ENCODE data around the gene CALN1. TPM values are rescaled to one million over a fixed set of nuclear protein-coding genes. Genes with fewer than 3 reads are reported as not detected.

The CALN1 gene
- total RNA-seq, 1 donor from 2014 or later: not detected

- TF ChIP-seq EZH2 (IDR thresholded peaks at IDR 0.05; ENCODE audit: insufficient read depth, low read length): no peak
- TF ChIP-seq, protein P1, sequence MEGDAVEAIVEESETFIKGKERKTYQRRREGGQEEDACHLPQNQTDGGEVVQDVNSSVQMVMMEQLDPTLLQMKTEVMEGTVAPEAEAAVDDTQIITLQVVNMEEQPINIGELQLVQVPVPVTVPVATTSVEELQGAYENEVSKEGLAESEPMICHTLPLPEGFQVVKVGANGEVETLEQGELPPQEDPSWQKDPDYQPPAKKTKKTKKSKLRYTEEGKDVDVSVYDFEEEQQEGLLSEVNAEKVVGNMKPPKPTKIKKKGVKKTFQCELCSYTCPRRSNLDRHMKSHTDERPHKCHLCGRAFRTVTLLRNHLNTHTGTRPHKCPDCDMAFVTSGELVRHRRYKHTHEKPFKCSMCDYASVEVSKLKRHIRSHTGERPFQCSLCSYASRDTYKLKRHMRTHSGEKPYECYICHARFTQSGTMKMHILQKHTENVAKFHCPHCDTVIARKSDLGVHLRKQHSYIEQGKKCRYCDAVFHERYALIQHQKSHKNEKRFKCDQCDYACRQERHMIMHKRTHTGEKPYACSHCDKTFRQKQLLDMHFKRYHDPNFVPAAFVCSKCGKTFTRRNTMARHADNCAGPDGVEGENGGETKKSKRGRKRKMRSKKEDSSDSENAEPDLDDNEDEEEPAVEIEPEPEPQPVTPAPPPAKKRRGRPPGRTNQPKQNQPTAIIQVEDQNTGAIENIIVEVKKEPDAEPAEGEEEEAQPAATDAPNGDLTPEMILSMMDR (IDR thresholded peaks at IDR 0.05; ENCODE audit: insufficient read depth, low read depth, low read length): no peak
- FAIRE-seq: no peak
- H3K4me3 ChIP-seq (ENCODE audit: insufficient read depth, low read depth, low read length): no peak overlapping the region
- no peak overlapping the region for H2AFZ ChIP-seq (ENCODE audit: low read depth, low read length)
- Mint-ChIP-seq H3K4me3 (ENCODE audit: unreplicated experiment) (no peak overlapping the region), H3K9me3 (ENCODE audit: unreplicated experiment) (no peaks in the 10 kb centered on the region), H3K4me1 (ENCODE audit: low read depth, unreplicated experiment) (peaks cover 15% of the 10 kb centered on the region), H3K27me3 (ENCODE audit: low read depth, unreplicated experiment) (no peaks in the 10 kb centered on the region), H3K27ac (ENCODE audit: unreplicated experiment) (no peak overlapping the region), H3K36me3 (ENCODE audit: low read depth, unreplicated experiment) (no peaks in the 10 kb centered on the region)
- H3K9ac ChIP-seq (ENCODE audit: low read length): no peak overlapping the region
- peaks cover 5% of the 10 kb centered on the region for H3K4me1 ChIP-seq (ENCODE audit: insufficient read depth, low read length)
- H3K4me2 ChIP-seq (ENCODE audit: low read length): peak overlapping the region; percentile 12
- H3K36me3 ChIP-seq (ENCODE audit: insufficient read depth, low read length): no peaks in the 10 kb centered on the region
- DNase-seq (ENCODE audit: low read depth): peak; percentile 84
- H4K20me1 ChIP-seq (ENCODE audit: insufficient read depth, low read length): no peaks in the 10 kb centered on the region
- no peaks in the 10 kb centered on the region for H3K9me3 ChIP-seq (ENCODE audit: insufficient read depth, low read depth, low read length)
- H3K27me3 ChIP-seq (ENCODE audit: insufficient read depth, low read length): no peaks in the 10 kb centered on the region
- H3K27ac ChIP-seq (ENCODE audit: low read depth, low read length): peak overlapping the region; percentile 28
- H3K79me2 ChIP-seq (ENCODE audit: insufficient read depth, low read length): no peaks in the 10 kb centered on the region
These were observed 636.5 kb downstream of the CALN1 start for GRCh38 chr7:71775648-71776047.

DNA sequence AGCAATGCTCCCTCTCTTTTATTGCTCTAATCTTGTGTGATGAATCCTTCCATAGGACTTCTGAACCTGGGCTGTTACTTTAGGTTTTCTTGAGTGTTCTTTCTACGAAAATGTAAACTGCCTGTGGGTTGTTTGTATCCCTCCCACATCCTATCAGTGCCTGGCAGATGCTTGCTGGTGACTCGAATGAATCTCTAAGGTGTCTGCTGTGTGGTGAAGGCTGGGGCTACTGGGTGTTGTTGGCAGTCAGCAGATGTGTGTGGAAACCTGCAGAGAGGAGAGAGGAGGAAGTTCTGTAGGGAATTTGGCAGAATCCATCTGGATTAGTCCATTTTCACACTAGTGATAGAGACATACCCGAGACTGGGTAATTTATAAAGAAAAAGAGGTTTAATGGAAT, 639.4 kb downstream of the CALN1 start:
- Histone ChIP-seq H3K4me2 (ENCODE audit: low read length) (no peak overlapping the region), H3K4me3 (ENCODE audit: insufficient read depth, low read depth, low read length) (no peak overlapping the region), H3K27me3 (ENCODE audit: insufficient read depth, low read length) (no peaks in the 10 kb centered on the region), H3K27ac (ENCODE audit: low read depth, low read length) (no peak overlapping the region), H3K9me3 (ENCODE audit: insufficient read depth, low read depth, low read length) (no peaks in the 10 kb centered on the region), H3K9ac (ENCODE audit: low read length) (no peak overlapping the region), H3K79me2 (ENCODE audit: insufficient read depth, low read length) (no peaks in the 10 kb centered on the region), H3K36me3 (ENCODE audit: insufficient read depth, low read length) (no peaks in the 10 kb centered on the region), H4K20me1 (ENCODE audit: insufficient read depth, low read length) (no peaks in the 10 kb centered on the region), H3K4me1 (ENCODE audit: insufficient read depth, low read length) (peaks cover 10% of the 10 kb centered on the region), H2AFZ (ENCODE audit: low read depth, low read length) (no peak overlapping the region)
- Mint-ChIP-seq H3K4me1 (ENCODE audit: low read depth, unreplicated experiment) (peaks cover 16% of the 10 kb centered on the region), H3K36me3 (ENCODE audit: low read depth, unreplicated experiment) (no peaks in the 10 kb centered on the region), H3K4me3 (ENCODE audit: unreplicated experiment) (no peak overlapping the region), H3K9me3 (ENCODE audit: unreplicated experiment) (peaks cover 2% of the 10 kb centered on the region), H3K27me3 (ENCODE audit: low read depth, unreplicated experiment) (no peaks in the 10 kb centered on the region), H3K27ac (ENCODE audit: unreplicated experiment) (no peak overlapping the region)
- TF ChIP-seq EZH2 (IDR thresholded peaks at IDR 0.05; ENCODE audit: insufficient read depth, low read length): no peak
- TF ChIP-seq, protein P1 (IDR thresholded peaks at IDR 0.05; ENCODE audit: insufficient read depth, low read depth, low read length): no peak
- DNase-seq (ENCODE audit: low read depth) (no peak), FAIRE-seq (no peak)

GRCh38 chr7:71770269-71770907, 641.8 kb downstream of the CALN1 start:
- no peaks in the 10 kb centered on the region for H3K27me3 ChIP-seq (ENCODE audit: insufficient read depth, low read length)
- DNase-seq (ENCODE audit: low read depth) (peak; percentile 48), FAIRE-seq (no peak)
- peaks cover 9% of the 10 kb centered on the region for H3K4me1 ChIP-seq (ENCODE audit: insufficient read depth, low read length)
- no peaks in the 10 kb centered on the region for H3K36me3 ChIP-seq (ENCODE audit: insufficient read depth, low read length)
- Mint-ChIP-seq H3K4me1 (ENCODE audit: low read depth, unreplicated experiment) (peaks cover 14% of the 10 kb centered on the region), H3K27ac (ENCODE audit: unreplicated experiment) (peak overlapping the region; percentile 6), H3K27me3 (ENCODE audit: low read depth, unreplicated experiment) (no peaks in the 10 kb centered on the region), H3K4me3 (ENCODE audit: unreplicated experiment) (no peak overlapping the region), H3K9me3 (ENCODE audit: unreplicated experiment) (peaks cover 2% of the 10 kb centered on the region), H3K36me3 (ENCODE audit: low read depth, unreplicated experiment) (no peaks in the 10 kb centered on the region)
- TF ChIP-seq EZH2 (IDR thresholded peaks at IDR 0.05; ENCODE audit: insufficient read depth, low read length): no peak
- TF ChIP-seq, protein P1 (IDR thresholded peaks at IDR 0.05; ENCODE audit: insufficient read depth, low read depth, low read length): no peak
- no peak overlapping the region for H2AFZ ChIP-seq (ENCODE audit: low read depth, low read length)
- no peak overlapping the region for H3K4me3 ChIP-seq (ENCODE audit: insufficient read depth, low read depth, low read length)
- H3K9me3 ChIP-seq (ENCODE audit: insufficient read depth, low read depth, low read length): no peaks in the 10 kb centered on the region
- no peaks in the 10 kb centered on the region for H3K79me2 ChIP-seq (ENCODE audit: insufficient read depth, low read length)
- H3K9ac ChIP-seq (ENCODE audit: low read length): no peak overlapping the region
- no peaks in the 10 kb centered on the region for H4K20me1 ChIP-seq (ENCODE audit: insufficient read depth, low read length)
- no peak overlapping the region for H3K4me2 ChIP-seq (ENCODE audit: low read length)
- no peak overlapping the region for H3K27ac ChIP-seq (ENCODE audit: low read depth, low read length)

All from astrocyte (in vitro differentiated cells and primary cell).